Activated CD8-positive, alpha-beta memory T cell treated with anti-CD3 and anti-CD28 coated beads for 48 hours (primary cell): ENCODE results near the gene OR7C1.
"Not testable (repeated sequence)": the region's sequence is repeated elsewhere in the genome, so short reads cannot be mapped to it uniquely, and the experiment has no call there.

ENCODE experiments used
- DNase-seq, 3 experiments: peaks; one replicate each; pipeline ENCODE4 v3.0.0-alpha.2; 2020; ENCODE audit warnings: low read depth in 2 of 3, low spot score in 2 of 3

The OR7C1 gene

DNA sequence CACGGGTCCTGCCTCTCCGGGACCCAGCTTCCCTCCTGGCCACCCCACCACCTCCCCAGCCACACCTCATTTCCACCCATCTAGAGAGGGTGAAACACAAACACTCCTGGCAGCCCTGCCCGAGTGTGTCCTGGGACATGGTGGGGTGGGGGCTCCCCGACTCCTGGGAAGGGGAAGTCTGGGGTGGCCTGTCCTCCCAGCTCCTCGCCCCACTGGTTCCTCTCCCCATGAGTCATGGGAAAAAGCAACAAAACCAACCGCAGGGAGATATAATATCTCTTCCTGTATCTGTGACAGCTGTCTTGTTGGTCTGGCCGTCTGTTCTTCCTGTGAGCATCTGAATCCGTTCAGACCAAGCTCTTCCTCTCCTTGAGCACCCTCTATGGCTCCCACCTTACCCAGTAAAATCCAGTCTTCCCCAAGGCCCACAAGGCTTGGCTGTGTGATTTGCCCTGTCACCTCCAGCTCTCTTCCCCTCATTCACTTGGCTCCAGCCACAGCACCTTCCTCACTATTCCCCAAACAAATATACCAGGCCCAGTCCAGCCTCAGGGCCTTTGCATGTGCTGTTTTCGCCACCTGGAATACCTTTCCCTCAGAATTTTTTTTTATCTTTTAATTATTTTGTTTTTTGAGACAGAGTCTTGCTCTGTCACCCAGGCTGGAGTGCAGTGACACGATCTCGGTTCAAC lies 49.7 kb downstream of the OR7C1 start:
- not testable (repeated sequence) for DNase-seq

DNA sequence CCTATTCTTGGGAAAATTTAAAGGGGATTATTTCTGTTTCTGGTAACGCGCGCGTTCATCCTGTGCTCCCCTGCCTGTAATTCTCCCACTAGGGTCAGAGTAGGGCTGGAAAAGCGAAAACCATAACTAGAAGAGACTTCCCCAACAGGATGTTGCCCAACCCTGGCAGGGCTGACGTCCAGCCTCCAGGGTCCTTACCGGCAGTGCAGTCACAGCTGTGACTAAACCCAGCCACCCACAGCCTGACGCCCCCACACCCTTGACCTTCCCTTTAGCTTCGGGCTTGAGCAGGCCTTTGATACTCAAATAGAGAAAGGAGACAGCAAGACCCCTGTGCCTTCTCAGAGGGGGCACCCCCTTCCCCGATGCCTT lies 50.3 kb downstream of the OR7C1 start:
- not testable (repeated sequence) for DNase-seq

DNA sequence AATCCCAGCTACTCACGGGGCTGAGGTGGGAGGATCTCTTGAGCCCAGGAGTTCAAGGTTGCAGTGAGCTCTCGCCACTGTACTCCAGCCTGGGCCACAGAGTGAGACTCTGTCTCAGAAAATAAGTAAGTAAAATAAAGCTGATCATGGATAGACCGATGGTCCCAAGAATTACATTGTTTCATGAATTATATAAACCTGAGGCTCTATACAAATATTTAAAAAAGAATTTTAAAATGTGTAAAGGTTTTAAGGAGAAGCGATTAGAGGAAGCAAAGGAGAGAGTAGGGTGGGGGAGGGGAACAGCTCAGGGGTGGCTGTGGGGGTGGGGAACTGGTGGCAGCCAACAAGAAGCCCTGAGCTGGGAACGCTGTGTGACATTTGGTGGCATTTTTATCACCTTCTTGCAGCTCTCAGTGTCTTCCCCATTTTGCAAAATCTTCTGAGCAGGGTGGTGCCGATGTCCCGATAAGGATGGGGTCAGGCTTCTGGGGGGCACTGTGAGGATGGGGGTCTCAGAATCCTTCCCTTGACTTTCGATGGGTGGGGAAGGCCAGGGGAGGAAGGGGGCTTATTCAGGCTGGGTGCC lies 51.5 kb downstream of the OR7C1 start:
- not testable (repeated sequence) for DNase-seq

DNA sequence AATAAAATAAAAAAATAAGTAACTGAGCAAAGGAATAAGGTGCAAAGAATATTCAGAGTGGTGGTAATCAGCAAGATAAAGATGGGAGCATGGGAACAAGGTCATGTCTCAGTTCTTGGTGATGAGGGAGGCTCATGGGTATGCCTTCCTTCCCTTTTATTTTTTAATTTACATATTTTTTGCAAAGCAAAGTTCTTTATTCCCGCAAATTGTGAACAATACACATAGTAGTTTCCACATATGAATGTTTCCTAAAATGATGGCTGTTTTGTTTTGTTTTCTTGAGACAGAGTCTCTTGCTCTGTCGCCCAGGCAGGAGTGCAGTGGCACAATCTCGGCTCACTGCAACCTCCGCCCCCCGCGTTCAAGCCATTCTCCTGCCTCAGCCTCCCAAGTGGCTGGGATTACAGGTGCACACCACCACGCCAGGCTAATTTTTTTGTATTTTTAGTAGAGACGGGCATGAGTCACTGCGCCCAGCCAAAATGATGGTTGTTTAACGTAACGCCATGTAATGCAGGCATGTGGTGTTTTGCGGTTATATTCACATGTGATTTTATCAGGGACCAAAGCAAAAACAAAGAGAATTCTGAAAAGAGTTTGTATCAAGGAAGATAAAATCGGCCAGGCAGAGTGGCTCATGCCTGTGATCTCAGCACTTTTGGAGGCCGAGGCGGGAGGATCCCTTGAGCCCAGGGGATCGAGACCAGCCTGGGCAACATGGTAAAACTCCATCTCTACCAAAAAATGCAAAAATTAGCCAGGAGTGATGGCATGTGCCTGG lies 52.2 kb downstream of the OR7C1 start:
- DNase-seq: no peak

DNA sequence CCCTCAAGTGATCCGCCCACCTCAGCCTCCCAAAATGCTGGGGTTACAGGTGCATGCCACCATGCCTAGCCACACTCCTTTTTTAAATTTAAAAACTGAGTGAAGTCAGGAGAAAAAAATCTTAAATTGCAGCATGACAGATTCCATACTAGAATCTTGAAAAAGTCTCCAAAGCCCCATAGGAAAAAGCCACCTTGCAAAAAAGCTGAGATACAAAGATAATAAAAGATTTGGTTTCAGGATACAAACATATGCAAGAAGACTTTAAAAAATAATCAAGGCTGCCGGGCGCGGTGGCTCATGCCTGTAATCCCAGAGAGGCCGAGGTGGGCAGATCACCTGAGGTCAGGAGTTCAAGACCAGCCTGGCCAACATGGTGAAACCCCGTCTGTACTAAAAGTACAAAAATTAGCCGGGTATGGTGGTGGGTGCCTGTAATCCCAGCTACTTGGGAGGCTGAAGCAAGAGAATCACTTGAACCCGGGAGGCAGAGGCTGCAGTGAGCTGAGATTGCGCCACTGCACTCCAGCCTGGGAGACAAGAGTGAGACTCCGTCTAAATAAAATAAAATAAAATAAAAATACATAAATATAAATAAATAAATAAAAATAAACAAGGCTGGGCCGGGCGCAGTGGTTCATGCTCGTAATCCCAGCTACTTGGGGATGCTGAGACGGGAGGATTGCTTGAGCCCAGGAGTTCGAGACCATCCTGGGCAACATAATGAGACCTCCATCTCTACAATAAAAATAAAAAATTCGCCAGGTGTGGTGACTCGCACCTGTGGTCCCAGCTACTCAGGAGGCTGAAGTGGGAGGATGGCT lies 53.1 kb downstream of the OR7C1 start:
- DNase-seq: not testable (repeated sequence)

DNA sequence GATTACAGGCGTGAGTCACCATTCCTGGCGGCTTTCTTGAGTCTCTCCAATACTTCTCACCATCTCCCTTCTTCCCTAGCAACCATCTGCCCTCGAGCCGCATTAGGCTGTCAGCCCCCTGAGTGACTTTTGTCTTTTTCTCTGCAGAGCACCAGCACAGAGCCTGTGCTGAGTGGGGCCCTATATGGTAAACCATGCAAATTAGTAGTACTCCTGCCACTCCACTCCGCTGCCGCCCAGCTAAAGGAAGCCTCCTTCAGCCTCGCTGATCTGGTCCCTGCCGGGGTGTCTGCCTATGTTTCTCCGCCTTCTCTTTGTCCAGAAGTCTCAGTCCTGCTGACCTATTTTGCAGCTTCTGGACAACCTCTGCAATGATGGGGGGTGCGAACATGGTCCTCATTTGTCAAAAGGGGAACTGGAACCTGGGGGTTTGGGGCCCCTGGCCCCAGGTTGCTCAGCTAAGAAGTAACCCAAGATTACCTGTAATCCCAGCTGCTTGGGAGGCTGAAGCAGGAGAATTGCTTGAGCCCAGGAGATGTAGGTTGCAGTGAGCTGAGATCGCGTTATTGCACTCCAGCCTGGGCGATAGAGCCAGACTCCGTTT lies 54.3 kb downstream of the OR7C1 start:
- DNase-seq: not testable (repeated sequence)

DNA sequence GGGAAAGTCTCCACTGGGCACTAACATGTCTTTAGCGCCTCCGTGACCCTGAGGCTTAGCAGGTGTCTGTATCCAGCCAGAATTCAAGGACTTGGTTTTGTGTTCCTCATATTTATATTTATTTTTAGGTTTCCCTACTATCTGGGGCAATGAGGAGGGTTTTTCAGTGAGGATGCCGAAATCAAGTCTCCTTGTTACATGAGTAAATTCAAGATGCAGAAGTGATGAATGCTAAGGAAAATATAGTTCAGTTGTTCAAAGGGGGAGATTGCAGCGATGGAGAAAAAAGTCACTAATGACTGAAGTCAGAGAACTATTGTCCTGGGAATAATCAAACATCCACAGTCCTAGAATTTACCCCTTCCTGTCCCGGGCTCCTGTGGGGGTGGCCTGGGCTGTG lies 55.8 kb downstream of the OR7C1 start:
- DNase-seq: no peak

DNA sequence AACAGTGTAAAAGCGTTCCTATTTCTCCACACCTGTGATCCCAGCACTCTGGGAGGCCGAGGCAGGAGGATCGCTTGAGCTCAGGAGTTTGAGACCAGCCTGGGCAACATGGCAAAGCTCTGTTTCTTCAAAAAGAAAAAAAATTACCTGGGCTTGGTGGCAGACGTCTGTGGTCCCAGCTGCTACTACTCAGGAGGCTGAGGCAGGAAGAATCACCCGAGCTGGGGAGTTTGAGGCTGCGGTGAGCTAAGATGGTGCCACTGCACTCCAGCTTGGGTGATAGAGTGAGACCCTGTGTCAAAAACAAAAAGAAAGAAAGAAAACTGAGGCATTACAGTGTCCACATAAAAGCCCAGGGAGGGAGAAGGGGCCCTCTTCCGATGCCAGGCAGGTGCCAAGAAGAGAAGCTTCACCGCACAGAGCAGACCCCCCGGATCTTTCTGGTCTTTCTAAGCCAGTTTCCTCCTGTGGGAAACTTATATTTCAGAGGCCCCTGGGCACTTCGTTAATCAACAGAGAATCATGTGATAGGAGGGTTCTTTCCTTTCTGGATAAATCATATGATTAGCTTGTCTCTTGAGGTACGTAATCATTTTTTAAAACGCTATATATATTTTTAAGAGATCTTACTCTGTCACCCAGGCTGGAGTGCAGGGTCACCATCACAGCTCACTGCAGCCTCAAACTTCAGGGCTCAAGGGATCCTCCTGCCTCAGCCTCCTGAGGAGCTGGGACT lies 56.7 kb downstream of the OR7C1 start, which contains the start of gene ADGRE2:
Gene ADGRE2, minus strand, starts transcription at position 451 of the 736 bp plus-strand sequence. CDS start 1,804 bp downstream, outside the sequence.
- not testable (repeated sequence) for DNase-seq

DNA sequence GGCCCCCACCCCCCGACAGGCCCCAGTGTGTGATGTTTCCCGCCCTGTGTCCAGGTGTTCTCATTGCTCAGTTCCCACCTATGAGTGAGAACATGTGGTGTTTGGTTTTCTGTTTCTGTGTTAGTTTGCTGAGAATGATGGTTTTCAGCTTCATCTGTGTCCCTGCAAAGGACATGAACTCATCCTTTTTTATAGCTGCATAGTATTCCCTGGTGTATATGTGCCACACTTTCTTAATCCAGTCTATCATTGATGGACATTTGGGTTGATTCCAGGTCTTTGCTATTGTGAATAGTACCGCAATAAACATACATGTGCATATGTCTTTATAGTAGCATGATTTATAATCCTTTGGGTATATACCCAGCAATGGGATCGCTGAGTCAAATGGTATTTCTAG lies 57.3 kb downstream of the OR7C1 start:
- DNase-seq: not testable (repeated sequence)

DNA sequence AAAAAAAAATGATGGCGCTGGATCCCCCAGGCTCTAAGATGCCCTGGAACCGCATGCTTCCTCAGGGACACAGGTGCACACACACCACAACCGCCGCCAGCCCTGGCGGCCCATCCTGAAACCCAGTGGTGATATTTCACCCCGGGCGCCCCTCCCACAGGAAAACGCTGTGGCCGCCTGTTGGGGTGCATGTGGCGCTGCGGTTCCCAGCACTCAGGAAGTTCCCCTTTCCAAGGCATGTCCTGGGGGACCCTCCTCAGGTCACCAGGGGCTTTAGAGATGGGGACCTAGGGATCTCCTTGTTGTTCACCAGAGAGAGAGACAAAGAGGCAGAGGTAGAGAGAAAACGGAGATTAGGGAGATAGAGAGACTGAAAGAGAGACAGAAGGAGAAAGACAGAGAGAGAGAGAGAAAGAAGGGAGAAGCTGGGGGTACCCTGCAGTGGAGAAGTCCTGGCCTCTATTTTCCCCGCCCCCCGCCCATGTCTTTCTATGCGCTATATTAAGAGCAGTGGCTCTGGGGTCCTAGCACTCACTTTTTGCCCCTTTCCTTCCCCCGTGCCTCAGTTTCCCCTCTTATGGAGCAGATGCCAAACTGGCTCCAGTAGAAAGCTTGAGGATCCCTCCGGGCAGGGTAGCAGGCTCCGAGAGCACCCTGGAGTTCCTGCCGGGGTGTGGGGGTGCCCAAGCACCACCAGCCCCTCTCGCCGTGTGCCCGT lies 59.0 kb downstream of the OR7C1 start:
- DNase-seq: no peak

DNA sequence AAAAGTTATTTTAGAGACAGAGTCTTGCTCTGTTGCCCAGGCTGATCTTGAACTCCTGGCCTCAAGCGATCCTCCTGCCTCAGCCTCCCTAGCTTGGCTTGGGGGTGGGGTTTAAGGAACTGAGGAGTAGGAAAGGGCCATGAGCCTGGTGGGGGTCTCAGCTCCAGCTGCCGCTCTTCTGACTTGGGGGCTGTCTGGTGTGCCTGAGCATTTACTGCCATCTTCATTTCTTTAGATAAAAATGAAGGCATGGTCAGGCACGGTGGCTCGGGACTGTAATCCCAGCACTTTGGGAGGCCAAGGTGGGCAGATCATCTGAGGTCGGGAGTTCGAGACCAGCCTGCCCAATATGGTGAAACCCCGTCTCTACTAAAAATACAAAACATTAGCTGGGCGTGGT lies 59.7 kb downstream of the OR7C1 start:
- not testable (repeated sequence) for DNase-seq

DNA sequence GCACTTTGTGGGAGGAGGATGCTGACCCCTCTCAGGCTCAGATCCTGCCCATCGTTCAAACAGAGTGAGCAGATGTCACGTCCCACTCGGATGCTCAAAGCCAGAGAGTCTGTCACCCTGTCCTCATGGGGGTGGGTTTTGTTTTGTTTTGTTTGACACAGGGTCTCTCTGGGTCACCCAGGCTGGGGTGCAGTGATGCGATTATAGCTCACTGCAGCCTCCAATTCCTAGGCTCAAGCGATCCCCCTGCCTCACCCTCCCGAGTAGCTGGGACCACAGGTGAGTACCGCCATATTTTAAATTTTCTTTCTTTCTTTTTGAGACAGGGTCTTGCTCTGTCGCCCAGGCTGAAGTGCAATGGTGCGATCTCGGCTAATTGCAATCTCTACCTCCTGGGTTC lies 60.6 kb downstream of the OR7C1 start:
- DNase-seq: no peak

DNA sequence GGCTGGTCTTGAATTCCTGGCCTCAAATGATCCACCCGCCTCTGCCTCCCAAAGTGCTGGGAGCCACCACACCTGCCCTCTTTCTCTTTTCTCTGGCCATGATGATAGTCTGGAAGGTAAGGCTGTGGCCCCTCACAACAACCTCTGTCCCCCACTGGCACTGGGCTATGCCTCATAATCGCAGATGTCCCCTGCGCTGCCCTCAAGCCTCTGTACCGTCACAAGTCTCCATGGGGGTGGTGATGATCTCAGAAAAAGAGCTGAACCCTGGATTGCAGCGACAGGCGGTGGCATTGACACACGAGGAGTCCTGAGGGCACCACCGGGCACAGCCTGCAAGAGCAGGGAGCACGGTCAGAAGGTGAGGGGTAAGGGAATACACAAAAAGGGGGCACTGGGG lies 61.3 kb downstream of the OR7C1 start:
- not testable (repeated sequence) for DNase-seq

DNA sequence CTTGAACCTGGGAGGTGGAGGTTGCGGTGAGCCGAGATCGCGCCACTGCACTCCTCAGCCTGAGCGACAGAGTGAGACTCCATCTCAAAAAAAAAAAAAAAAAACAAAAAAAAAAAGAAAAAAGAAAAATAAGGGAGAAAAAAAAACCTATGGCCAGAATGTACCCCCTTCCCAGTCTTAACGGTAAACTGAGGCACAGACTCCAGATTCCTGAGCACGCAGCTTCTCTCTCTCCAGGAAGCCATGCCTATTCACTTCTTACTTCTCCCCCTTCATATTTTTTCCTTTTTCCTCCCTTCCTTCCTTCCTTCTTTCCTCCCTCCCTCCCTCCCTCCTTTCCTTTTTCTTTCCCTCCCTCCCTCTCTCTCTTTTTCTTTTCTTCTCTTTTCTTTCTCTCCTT lies 62.0 kb downstream of the OR7C1 start:
- no peak for DNase-seq

DNA sequence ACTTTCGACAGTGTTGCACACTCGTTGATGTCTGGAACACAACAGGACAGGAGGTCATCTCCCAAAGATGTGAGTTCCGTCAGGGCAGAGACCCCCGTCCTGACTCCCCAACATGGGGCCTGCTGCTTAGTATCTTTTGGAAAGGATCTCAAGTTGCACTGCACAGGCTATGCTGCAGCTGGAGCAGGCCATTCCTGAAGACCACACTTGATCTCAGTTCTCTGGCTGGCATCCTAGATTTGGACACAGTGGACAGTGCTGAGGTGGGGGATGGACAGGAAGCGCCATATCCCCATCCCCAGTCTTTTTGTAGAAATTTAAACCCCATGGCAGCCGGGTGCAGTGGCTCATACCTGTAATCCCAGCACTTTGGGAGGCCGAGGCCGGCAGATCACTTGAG lies 62.5 kb downstream of the OR7C1 start:
- DNase-seq: no peak

DNA sequence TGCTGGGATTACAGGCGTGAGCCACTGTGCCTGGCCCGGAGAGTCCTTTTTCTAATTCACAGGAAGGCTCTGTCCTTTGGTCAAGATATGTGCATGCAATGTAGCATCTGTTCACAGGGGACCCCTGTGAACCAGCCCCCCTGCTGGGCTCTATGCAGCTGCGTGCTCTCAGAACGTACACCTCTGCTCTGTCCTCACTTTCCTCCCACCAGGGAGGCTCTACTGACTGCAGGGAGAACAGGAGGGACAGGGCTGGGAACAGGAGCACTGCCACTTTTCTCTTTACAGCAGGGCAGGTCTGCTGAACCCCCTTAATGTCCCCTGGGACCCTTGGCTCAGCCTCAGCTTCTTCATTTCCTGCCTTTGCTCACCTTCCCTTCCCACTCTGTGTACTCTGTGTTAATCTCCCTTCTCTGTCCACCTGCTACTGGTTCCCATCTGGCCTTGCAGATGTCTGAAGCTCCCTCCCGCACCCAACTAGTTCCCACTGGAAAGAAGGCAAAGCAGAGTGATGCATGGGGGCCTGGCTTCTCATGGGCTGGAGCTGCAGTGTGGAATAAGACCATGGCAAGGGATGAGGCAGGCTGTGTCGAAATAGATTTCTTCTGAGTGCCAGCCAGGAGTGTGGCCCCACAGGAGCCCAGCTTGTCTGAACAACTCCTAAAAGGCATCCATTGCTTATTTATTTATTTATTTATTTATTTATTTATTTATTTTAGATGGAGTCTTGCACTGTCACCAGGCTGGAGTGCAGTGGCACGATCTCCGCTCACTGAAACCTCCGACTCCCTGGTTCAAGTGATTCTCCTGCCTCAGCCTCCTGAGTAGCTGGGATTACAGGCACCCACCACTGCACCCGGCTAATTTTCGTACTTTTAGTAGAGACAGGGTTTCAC lies 63.8 kb downstream of the OR7C1 start:
- DNase-seq: no peak

DNA sequence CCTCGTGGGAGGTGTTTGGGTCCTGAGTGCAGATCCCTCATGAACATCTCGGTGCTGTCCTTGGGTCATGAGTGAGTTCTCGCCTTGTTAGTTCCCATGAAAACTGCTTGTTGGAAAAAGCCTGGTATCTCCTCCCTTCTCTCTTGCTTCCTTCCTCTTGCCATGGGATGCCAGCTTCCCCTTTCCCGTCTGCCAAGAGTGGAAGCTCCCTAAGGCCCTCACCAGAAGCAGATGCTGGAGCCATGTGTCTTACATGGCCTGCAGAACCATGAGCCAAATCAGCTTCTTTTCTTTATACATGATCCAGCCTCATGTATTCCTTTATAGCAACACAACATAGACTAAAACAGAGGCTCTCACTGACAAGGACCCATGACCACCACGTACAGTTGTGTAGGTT lies 64.8 kb downstream of the OR7C1 start:
- DNase-seq: no peak

DNA sequence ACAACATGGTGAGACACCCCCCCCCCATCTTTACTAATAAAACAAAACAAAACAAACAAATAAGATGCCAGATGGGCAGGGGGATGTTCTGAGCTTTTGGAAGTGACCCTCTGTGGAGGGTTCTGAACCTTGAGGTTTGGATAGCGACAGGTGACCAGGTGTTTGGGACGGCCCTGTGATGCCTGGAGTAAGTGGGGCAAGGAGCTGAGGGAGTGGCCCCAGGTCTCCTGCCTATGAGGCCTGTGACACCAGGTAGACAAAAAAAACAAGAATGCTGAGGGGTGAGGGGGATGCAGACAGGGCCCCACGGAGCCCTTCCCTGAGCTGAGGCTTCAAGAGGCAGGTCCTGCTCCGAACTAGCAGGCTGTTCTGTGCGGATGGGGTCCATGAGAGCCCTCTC lies 65.8 kb downstream of the OR7C1 start:
- no peak for DNase-seq

DNA sequence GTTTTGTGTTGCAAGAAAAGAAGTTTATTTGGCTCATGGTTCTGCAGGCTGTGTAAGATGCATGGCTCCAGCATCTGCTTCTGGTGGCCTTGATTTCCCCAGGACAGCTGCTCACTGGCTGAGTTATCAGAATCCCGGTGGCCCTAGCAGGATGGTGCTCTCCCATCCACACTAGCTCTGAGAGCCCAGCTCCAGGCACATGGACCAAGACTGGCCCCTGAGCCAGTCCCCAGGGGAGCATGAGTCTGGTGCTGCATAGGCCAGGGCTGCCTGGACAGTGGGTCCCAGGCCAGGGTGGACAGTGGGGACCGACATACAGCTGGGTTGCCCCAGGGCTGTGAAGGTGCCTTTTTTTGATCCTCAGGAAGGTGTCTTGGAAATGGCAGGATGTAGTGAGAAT lies 67.0 kb downstream of the OR7C1 start:
- DNase-seq: no peak
